Measurements from ENCODE around the gene INPP4B. TPM values are rescaled to one million over a fixed set of nuclear protein-coding genes. Genes with fewer than 3 reads are reported as not detected.

The INPP4B gene
- total RNA-seq, 2 experiments from 2014 or later: 35.4 to 43.0 TPM

- ATAC-seq (ENCODE audit: low read depth): no peak
- no peak overlapping the region for H3K27ac Mint-ChIP-seq
- no peak for DNase-seq
- POLR2A ChIA-PET: no interaction called here
- peaks cover 16% of the 10 kb centered on the region for H3K4me1 Mint-ChIP-seq
- peaks cover 3% of the 10 kb centered on the region for H3K9me3 Mint-ChIP-seq
- no peak overlapping the region for H3K4me3 Mint-ChIP-seq
- no peaks in the 10 kb centered on the region for H3K27me3 Mint-ChIP-seq
- peaks cover 3% of the 10 kb centered on the region for H3K36me3 Mint-ChIP-seq
These were observed 297.6 kb downstream of the INPP4B start for GRCh38 chr4:142548491-142548890.

- H3K27ac Mint-ChIP-seq: no peak overlapping the region
- peaks cover 3% of the 10 kb centered on the region for H3K9me3 Mint-ChIP-seq
- ATAC-seq (ENCODE audit: low read depth) (no peak), DNase-seq (no peak)
- no peak overlapping the region for H3K4me3 Mint-ChIP-seq
- H3K36me3 Mint-ChIP-seq: peaks cover 2% of the 10 kb centered on the region
- no peaks in the 10 kb centered on the region for H3K27me3 Mint-ChIP-seq
- POLR2A ChIA-PET: no interaction called here
- peaks cover 14% of the 10 kb centered on the region for H3K4me1 Mint-ChIP-seq
These were observed 298.1 kb downstream of the INPP4B start for GRCh38 chr4:142547974-142548373.

DNA sequence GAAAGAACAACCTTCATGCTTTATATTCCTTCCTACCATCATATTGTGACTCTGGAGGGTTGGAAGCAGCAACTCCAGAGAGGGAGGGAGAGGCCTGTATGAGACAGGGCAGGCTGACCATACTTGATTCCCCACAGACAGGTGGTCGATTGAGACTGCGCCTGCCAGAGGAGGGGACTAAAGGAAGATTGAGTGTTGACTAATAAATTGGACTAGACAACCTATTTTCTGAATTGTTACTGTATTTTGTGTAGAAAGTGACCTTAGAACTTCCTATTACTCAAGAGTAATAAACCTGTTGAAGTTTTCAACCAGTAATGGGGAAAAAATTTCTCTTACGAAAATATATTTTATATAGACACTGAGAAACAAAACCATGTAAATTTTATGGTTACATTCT, 301.5 kb downstream of the INPP4B start:
- H3K27me3 Mint-ChIP-seq: no peaks in the 10 kb centered on the region
- H3K27ac Mint-ChIP-seq: no peak overlapping the region
- no peak for ATAC-seq (ENCODE audit: low read depth)
- H3K4me1 Mint-ChIP-seq: peaks cover 9% of the 10 kb centered on the region
- peaks cover 3% of the 10 kb centered on the region for H3K9me3 Mint-ChIP-seq
- no peak overlapping the region for H3K4me3 Mint-ChIP-seq
- DNase-seq: no peak
- no peaks in the 10 kb centered on the region for H3K36me3 Mint-ChIP-seq
- POLR2A ChIA-PET: no interaction called here

- Mint-ChIP-seq H3K9me3 (peaks cover 3% of the 10 kb centered on the region), H3K4me3 (no peak overlapping the region), H3K36me3 (no peaks in the 10 kb centered on the region), H3K4me1 (peaks cover 7% of the 10 kb centered on the region), H3K27me3 (no peaks in the 10 kb centered on the region), H3K27ac (no peak overlapping the region)
- DNase-seq (no peak), ATAC-seq (ENCODE audit: low read depth) (no peak)
- POLR2A ChIA-PET: no interaction called here
These were observed 302.1 kb downstream of the INPP4B start for GRCh38 chr4:142544039-142544438.

DNA sequence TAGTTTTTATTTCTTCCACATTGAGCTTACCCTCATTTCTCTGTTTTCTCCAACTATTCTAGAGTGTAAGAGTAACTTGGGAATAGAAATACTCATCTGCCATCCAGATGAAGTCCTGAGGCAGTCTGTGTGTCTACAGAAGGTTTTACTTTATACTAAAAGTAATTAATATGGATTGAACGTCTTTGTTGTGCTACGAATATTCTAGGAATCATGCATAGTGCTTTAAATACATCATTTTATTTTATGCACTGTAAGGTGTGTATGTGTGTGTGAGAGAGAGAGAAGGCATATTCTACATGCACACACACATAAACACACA, 305.7 kb downstream of the INPP4B start:
- ATAC-seq (ENCODE audit: low read depth) (no peak), DNase-seq (no peak)
- Mint-ChIP-seq H3K36me3 (peaks cover 2% of the 10 kb centered on the region), H3K27me3 (no peaks in the 10 kb centered on the region), H3K9me3 (no peaks in the 10 kb centered on the region), H3K4me3 (no peak overlapping the region), H3K27ac (no peak overlapping the region), H3K4me1 (peaks cover 7% of the 10 kb centered on the region)
- POLR2A ChIA-PET: no interaction called here

DNA sequence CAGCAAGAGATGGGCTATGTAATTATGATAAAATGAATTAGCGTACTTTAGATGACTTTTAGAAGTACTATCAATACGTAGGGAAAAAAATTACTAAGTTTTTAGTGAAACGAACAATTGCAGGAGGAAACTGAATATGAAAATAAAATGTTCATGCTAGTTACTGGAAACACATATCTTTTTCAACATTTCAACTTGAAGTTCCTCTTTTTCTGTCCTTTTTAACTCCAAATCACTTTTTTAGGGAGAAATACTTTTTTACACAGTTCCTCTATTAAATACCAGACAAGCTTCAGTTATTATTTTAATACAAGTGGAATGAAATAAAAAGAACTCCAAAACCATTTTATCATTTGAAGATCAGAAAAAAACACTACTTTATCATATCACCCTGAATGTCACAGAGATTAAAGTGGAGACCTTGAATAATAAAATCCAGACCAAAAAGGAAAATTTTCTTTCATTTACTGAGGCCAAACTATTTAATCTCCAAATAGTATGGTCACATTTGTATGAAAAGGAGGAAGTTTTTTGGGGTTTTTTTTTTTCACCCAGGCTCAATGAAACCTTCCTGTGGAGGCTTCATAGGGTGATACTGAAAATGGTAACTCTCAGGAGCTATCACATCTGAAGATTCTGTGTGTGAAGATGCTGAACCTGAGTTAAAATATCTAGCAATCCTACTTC, 306.2 kb downstream of the INPP4B start:
- no peak for ATAC-seq (ENCODE audit: low read depth)
- H3K27me3 Mint-ChIP-seq: no peaks in the 10 kb centered on the region
- no peak overlapping the region for H3K27ac Mint-ChIP-seq
- no peak for DNase-seq
- no peaks in the 10 kb centered on the region for H3K9me3 Mint-ChIP-seq
- H3K4me1 Mint-ChIP-seq: peaks cover 7% of the 10 kb centered on the region
- POLR2A ChIA-PET: no interaction called here
- H3K4me3 Mint-ChIP-seq: no peak overlapping the region
- peaks cover 2% of the 10 kb centered on the region for H3K36me3 Mint-ChIP-seq

GRCh38 chr4:142535009-142535408, 311.1 kb downstream of the INPP4B start:
- DNase-seq (no peak), ATAC-seq (ENCODE audit: low read depth) (no peak)
- H3K4me3 Mint-ChIP-seq: no peak overlapping the region
- H3K27me3 Mint-ChIP-seq: no peaks in the 10 kb centered on the region
- peaks cover 2% of the 10 kb centered on the region for H3K36me3 Mint-ChIP-seq
- peaks cover 2% of the 10 kb centered on the region for H3K4me1 Mint-ChIP-seq
- H3K27ac Mint-ChIP-seq: no peak overlapping the region
- H3K9me3 Mint-ChIP-seq: no peaks in the 10 kb centered on the region
- POLR2A ChIA-PET: no interaction called here

- no peak overlapping the region for H3K27ac Mint-ChIP-seq
- POLR2A ChIA-PET: no interaction called here
These were observed 314.0 kb downstream of the INPP4B start for GRCh38 chr4:142532054-142532453.

DNA sequence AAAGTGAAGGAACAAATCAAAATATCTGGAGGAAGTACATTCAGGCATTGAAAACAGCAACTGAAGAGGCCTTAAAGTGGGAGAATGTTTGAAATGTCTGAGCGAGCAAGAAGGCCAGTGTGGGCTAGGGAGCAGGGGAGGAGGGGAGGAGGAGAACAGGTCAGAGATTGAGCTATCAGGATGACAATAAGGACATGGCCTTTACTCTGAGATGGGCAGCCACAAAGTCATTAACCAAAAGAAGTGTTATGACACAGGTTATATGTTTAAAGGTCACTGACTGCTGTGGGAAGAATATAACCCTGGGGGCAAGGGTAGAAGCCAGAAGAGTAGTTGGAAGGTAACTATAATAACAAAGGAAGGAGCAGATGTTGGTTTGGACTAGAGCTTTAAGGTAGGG, 315.4 kb downstream of the INPP4B start:
- Mint-ChIP-seq H3K9me3 (peaks cover 3% of the 10 kb centered on the region), H3K36me3 (no peaks in the 10 kb centered on the region), H3K27me3 (no peaks in the 10 kb centered on the region), H3K4me3 (no peak overlapping the region), H3K4me1 (no peaks in the 10 kb centered on the region), H3K27ac (no peak overlapping the region)
- DNase-seq (no peak), ATAC-seq (ENCODE audit: low read depth) (no peak)
- POLR2A ChIA-PET: no interaction called here

More at GRCh38 chr4:142532054-142532453, 314.0 kb downstream of the INPP4B start:
- Mint-ChIP-seq H3K4me3 (no peak overlapping the region), H3K27me3 (no peaks in the 10 kb centered on the region), H3K36me3 (no peaks in the 10 kb centered on the region), H3K4me1 (no peaks in the 10 kb centered on the region), H3K9me3 (peaks cover 3% of the 10 kb centered on the region)
- no peak for ATAC-seq (ENCODE audit: low read depth)
- DNase-seq: no peak

DNA sequence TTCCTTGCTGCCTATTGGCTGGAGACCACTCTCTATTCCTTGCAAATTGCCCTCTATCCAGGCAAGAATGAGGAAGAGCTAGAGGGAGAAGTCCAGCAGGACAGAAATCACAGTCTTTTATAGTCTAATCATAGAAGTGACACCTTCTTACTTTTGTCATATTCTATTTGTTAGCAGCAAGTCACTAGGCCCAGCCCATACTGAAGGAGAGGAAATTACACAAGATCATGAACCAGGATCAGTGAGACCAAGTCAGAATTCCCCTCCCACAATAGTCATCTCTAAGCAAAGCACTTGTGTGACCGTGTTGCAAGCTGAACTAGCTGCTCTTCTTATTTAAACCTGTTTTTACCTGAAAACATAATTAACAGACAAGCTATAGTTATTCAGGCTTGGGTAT, 317.7 kb downstream of the INPP4B start:
- POLR2A ChIA-PET: no interaction called here
- Mint-ChIP-seq H3K27me3 (no peaks in the 10 kb centered on the region), H3K4me1 (no peaks in the 10 kb centered on the region), H3K4me3 (no peak overlapping the region), H3K36me3 (no peaks in the 10 kb centered on the region), H3K27ac (no peak overlapping the region), H3K9me3 (peaks cover 3% of the 10 kb centered on the region)
- DNase-seq (no peak), ATAC-seq (ENCODE audit: low read depth) (no peak)

DNA sequence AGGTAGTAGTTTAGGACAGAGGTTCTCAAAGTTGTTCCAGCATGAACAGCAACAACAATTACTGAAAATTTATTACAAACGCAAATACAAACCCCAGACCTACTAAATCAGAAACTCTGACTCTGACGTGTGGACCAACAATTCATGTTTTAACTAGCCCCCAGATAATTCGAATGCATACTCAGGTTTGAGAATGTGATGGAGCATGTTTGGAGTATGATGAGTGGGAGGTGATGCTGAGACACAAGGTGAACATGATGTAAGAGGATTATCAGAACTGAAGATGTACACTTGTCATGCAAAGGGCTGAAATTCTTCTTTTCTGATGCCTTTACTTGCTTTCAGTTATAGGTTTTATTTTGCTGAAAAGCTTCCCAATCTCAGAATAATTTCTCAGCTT, 323.0 kb downstream of the INPP4B start:
- Mint-ChIP-seq H3K4me1 (no peaks in the 10 kb centered on the region), H3K4me3 (no peak overlapping the region), H3K27me3 (no peaks in the 10 kb centered on the region), H3K36me3 (no peaks in the 10 kb centered on the region), H3K9me3 (peaks cover under 1% of the 10 kb centered on the region), H3K27ac (no peak overlapping the region)
- no peak for ATAC-seq (ENCODE audit: low read depth)
- POLR2A ChIA-PET: no interaction called here
- no peak for DNase-seq

- POLR2A ChIA-PET: no interaction called here
- Mint-ChIP-seq H3K4me3 (no peak overlapping the region), H3K36me3 (no peaks in the 10 kb centered on the region), H3K27me3 (no peaks in the 10 kb centered on the region), H3K27ac (no peak overlapping the region), H3K4me1 (no peaks in the 10 kb centered on the region), H3K9me3 (no peaks in the 10 kb centered on the region)
- no peak for ATAC-seq (ENCODE audit: low read depth)
- DNase-seq: no peak
These were observed 326.8 kb downstream of the INPP4B start for GRCh38 chr4:142519342-142519741.

- DNase-seq (no peak), ATAC-seq (ENCODE audit: low read depth) (no peak)
- Mint-ChIP-seq H3K9me3 (no peaks in the 10 kb centered on the region), H3K27ac (no peak overlapping the region), H3K4me3 (no peak overlapping the region), H3K4me1 (no peaks in the 10 kb centered on the region), H3K36me3 (no peaks in the 10 kb centered on the region), H3K27me3 (no peaks in the 10 kb centered on the region)
- POLR2A ChIA-PET: no interaction called here
These were observed 329.2 kb downstream of the INPP4B start for GRCh38 chr4:142516686-142517526.

DNA sequence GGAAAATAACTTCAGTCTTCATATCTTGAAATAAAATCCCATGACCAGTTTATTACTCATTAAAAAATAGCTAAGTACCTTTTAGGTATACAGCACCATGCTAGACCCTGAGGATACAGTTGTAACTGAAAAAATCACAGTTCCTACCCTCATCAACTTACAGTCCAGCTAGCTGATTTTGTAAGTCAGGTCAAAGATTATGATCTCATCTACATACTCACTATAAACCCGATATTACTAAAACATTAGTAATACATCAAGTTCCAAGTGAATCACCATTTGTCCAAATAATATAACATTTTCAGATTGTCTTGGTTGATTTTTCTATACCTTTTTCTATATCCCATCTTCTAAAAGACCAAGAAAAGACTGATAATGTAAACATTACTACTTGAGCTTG, 333.9 kb downstream of the INPP4B start:
- no peak overlapping the region for H3K4me3 Mint-ChIP-seq
- no peak for ATAC-seq (ENCODE audit: low read depth)
- POLR2A ChIA-PET: no interaction called here
- no peaks in the 10 kb centered on the region for H3K9me3 Mint-ChIP-seq
- no peaks in the 10 kb centered on the region for H3K36me3 Mint-ChIP-seq
- DNase-seq: no peak
- no peaks in the 10 kb centered on the region for H3K4me1 Mint-ChIP-seq
- H3K27ac Mint-ChIP-seq: no peak overlapping the region
- H3K27me3 Mint-ChIP-seq: no peaks in the 10 kb centered on the region

All from activated naive CD8-positive, alpha-beta T cell treated with anti-CD3 and anti-CD28 coated beads, Interleukin-2, amount 10 ng/mL, durations not matched to agents 7 days and 5 days (primary cell).